Smooth muscle cell (in vitro differentiated cells): Measurements from ENCODE around the gene COL4A2. TPM values are rescaled to one million over a fixed set of nuclear protein-coding genes. Genes with fewer than 3 reads are reported as not detected.

Experiments used
- DNase-seq: peaks from one replicate; lab custom pipeline; 2025; ENCODE audit not compliant: unreplicated experiment; lab: John Stamatoyannopoulos, UW
- H2AFZ ChIP-seq: fragments of 200-600 bp; sonication (generic); 2 replicates; pipeline ENCODE4 v1.6.0; 2016; ENCODE audit warnings: antibody characterized with exemption, low read depth, mild to moderate bottlenecking
- H3F3A ChIP-seq: fragments of 200-600 bp; sonication (generic); 2 replicates; pipeline ENCODE4 v1.6.0; 2017; ENCODE audit warnings: antibody characterized with exemption, low read depth
- H3K27ac ChIP-seq: fragments of 200-600 bp; sonication (generic); 2 replicates; pipeline ENCODE4 v1.5.1; 2016; ENCODE audit warnings: low read depth, mild to moderate bottlenecking
- H3K27me3 ChIP-seq: fragments of 200-600 bp; sonication (generic); 2 replicates; pipeline ENCODE4 v1.6.1; 2016; ENCODE audit warnings: low read depth, mild to moderate bottlenecking
- H3K36me3 ChIP-seq: fragments of 200-600 bp; sonication (generic); 2 replicates; pipeline ENCODE4 v1.5.1; 2016; ENCODE audit warnings: low read depth
- H3K4me1 ChIP-seq: fragments of 200-600 bp; sonication (generic); 2 replicates; pipeline ENCODE4 v1.5.1; 2016; ENCODE audit warnings: low read depth
- H3K4me2 ChIP-seq: fragments of 200-600 bp; sonication (generic); 2 replicates; pipeline ENCODE4 v1.6.0; 2016; ENCODE audit warnings: mild to moderate bottlenecking
- H3K4me3 ChIP-seq: fragments of 200-600 bp; sonication (generic); 2 replicates; pipeline ENCODE4 v1.5.1; 2016; ENCODE audit warnings: mild to moderate bottlenecking
- H3K79me2 ChIP-seq: fragments of 200-600 bp; sonication (generic); 2 replicates; pipeline ENCODE4 v1.6.0; 2016; ENCODE audit warnings: low read depth, mild to moderate bottlenecking
- H3K9ac ChIP-seq: fragments of 200-600 bp; sonication (generic); 2 replicates; pipeline ENCODE4 v1.6.0; 2016; ENCODE audit warnings: low read depth
- H3K9me3 ChIP-seq: fragments of 200-600 bp; sonication (generic); replicated peaks from 2 replicates; pipeline ENCODE4 v1.5.1; 2016; ENCODE audit warnings: low read depth
- H4K20me1 ChIP-seq: fragments of 200-600 bp; sonication (generic); 2 replicates; pipeline ENCODE4 v1.6.0; 2016; ENCODE audit warnings: low read depth
- CTCF ChIP-seq: fragments of 200-600 bp; sonication (generic); IDR thresholded peaks from 2 replicates; pipeline ENCODE4 v1.5.1; 2017; ENCODE audit warnings: borderline replicate concordance, mild to moderate bottlenecking, antibody characterized with exemption; ENCODE audit not compliant: insufficient read depth, poor library complexity, severe bottlenecking
- WGBS: methylation state at CpG from one replicate; pipeline ENCODE4 v1.1.7; 2016; ENCODE audit warnings: low lambda C conversion rate; 5-methylcytosine and 5-hydroxymethylcytosine counted together
- polyA plus RNA-seq: library from polyadenylated mRNA; unstranded; fragments of >200 nt; fragmentation: Nextera tagmentation; extraction: Ambion mirVana; gene quantifications from 2 replicates; pipeline ENCODE4 v1.2.1, GENCODE V29; 2016
- total RNA-seq: library from RNA; depleted of rRNA; stranded (reverse); fragments of >200 nt; gene quantifications from 2 replicates; pipeline ENCODE4 v1.2.3, GENCODE V29; 2014

Gene COL4A2
- total and polyA plus RNA-seq, 2 experiments from 2014 or later = 1,456 to 2,786 TPM

GRCh38 chr13:110521946-110522345 lies 214.9 kb downstream of the COL4A2 start:
- H3K4me3 ChIP-seq = no peak overlapping the region
- no peak for DNase-seq
- H3K9ac ChIP-seq = no peak overlapping the region
- H3K36me3 ChIP-seq = no peaks in the 10 kb centered on the region
- 81% methylated on average over 7 of the region's 7 CpGs for WGBS
- H3K79me2 ChIP-seq = no peaks in the 10 kb centered on the region
- H3K4me2 ChIP-seq = no peak overlapping the region
- H4K20me1 ChIP-seq = peaks cover 25% of the 10 kb centered on the region
- no peaks in the 10 kb centered on the region for H3K4me1 ChIP-seq
- no peak overlapping the region for H3K27ac ChIP-seq
- no peak for TF ChIP-seq CTCF
- no peaks in the 10 kb centered on the region for H3K9me3 ChIP-seq
- no peak overlapping the region for H2AFZ ChIP-seq
- peaks cover 30% of the 10 kb centered on the region for H3F3A ChIP-seq
- H3K27me3 ChIP-seq = no peaks in the 10 kb centered on the region

GRCh38 chr13:110522721-110523120 lies 215.6 kb downstream of the COL4A2 start:
- Histone ChIP-seq H3K4me3 (no peak overlapping the region), H3K79me2 (no peaks in the 10 kb centered on the region), H3K9me3 (no peaks in the 10 kb centered on the region), H2AFZ (no peak overlapping the region), H3F3A (peaks cover 33% of the 10 kb centered on the region), H3K27me3 (no peaks in the 10 kb centered on the region), H3K36me3 (no peaks in the 10 kb centered on the region), H3K9ac (no peak overlapping the region), H4K20me1 (peaks cover 27% of the 10 kb centered on the region), H3K27ac (no peak overlapping the region), H3K4me1 (peaks cover 3% of the 10 kb centered on the region), H3K4me2 (no peak overlapping the region)
- no peak for DNase-seq
- no peak for TF ChIP-seq CTCF
- 72% methylated on average over 5 of the region's 5 CpGs for WGBS

- no peaks in the 10 kb centered on the region for H3K36me3 ChIP-seq
- no peaks in the 10 kb centered on the region for H3K9me3 ChIP-seq
- H3K4me3 ChIP-seq = no peak overlapping the region
- no peak overlapping the region for H3K27ac ChIP-seq
- H3K4me1 ChIP-seq = peaks cover 3% of the 10 kb centered on the region
- DNase-seq = no peak
- H3K9ac ChIP-seq = no peak overlapping the region
- WGBS = 91% methylated on average over 9 of the region's 9 CpGs
- no peak overlapping the region for H2AFZ ChIP-seq
- peaks cover 27% of the 10 kb centered on the region for H4K20me1 ChIP-seq
- no peaks in the 10 kb centered on the region for H3K27me3 ChIP-seq
- no peaks in the 10 kb centered on the region for H3K79me2 ChIP-seq
- H3K4me2 ChIP-seq = no peak overlapping the region
- peaks cover 29% of the 10 kb centered on the region for H3F3A ChIP-seq
- TF ChIP-seq CTCF = no peak
Observed at GRCh38 chr13:110523180-110523579, 216.1 kb downstream of the COL4A2 start.

- Histone ChIP-seq H3K9me3 (no peaks in the 10 kb centered on the region), H3F3A (peaks cover 32% of the 10 kb centered on the region), H3K27ac (no peak overlapping the region), H4K20me1 (peaks cover 27% of the 10 kb centered on the region), H2AFZ (no peak overlapping the region), H3K36me3 (no peaks in the 10 kb centered on the region), H3K9ac (no peak overlapping the region), H3K27me3 (no peaks in the 10 kb centered on the region), H3K4me3 (no peak overlapping the region), H3K79me2 (no peaks in the 10 kb centered on the region), H3K4me1 (peaks cover 3% of the 10 kb centered on the region), H3K4me2 (no peak overlapping the region)
- no peak for DNase-seq
- WGBS = 92% methylated on average over 17 of the region's 17 CpGs
- no peak for TF ChIP-seq CTCF
Observed at GRCh38 chr13:110523838-110524540, 216.9 kb downstream of the COL4A2 start.
